GM18508 (cell line): Measurements from ENCODE around the gene BMERB1.

ENCODE experiments used
- ATAC-seq: cut with Tn5 transposase; IDR thresholded peaks from one replicate; pipeline ENCODE4 v1.9.1; 2021; ENCODE audit warnings: moderate number of reproducible peaks; ENCODE audit not compliant: insufficient read depth, unreplicated experiment

The BMERB1 gene

GRCh38 chr16:15635926-15636325 is 201.5 kb downstream of the BMERB1 start:
- no peak for ATAC-seq

- ATAC-seq = no peak
Measured at GRCh38 chr16:15636392-15636873, 202.0 kb downstream of the BMERB1 start.
